WTC11 (cell line): Measurements from ENCODE around the gene WNT2. TPM values are rescaled to one million over a fixed set of nuclear protein-coding genes. Genes with fewer than 3 reads are reported as not detected.
"Not testable (repeated sequence)": the region's sequence is repeated elsewhere in the genome, so short reads cannot be mapped to it uniquely, and the experiment has no call there.

Source experiments
- ATAC-seq: fragments of 200-7000 bp; cut with Tn5 transposase; 2 replicates; pipeline ENCODE4 v1.10.0; 2021; ENCODE audit warnings: mild to moderate bottlenecking, moderate library complexity
- CTCF ChIA-PET: fragments of 300-600 bp; sonication (Branson Sonifier 250); formaldehyde crosslinking; loops from one replicate; lab custom pipeline; 2021; ENCODE audit warnings: antibody characterized with exemption; lab: Charles Lee
- POLR2A ChIA-PET: fragments of 350-600 bp; sonication (Branson Sonifier 250); formaldehyde crosslinking; loops from one replicate; lab custom pipeline; 2021; ENCODE audit warnings: antibody characterized with exemption; lab: Charles Lee
- DNase-seq: peaks from one replicate; pipeline ENCODE4 v3.0.0; 2021; ENCODE audit warnings: low spot score
- H3K27ac Mint-ChIP-seq: 2 replicates; pipeline ENCODE4 v1.8.0; 2021; ENCODE audit warnings: mixed read lengths
- H3K27me3 Mint-ChIP-seq: 2 replicates; pipeline ENCODE4 v1.8.0; 2021; ENCODE audit warnings: low read depth, mild to moderate bottlenecking, moderate library complexity, mixed read lengths
- H3K36me3 Mint-ChIP-seq: 2 replicates; pipeline ENCODE4 v1.8.0; 2021; ENCODE audit warnings: mixed read lengths
- H3K4me1 Mint-ChIP-seq: 2 replicates; pipeline ENCODE4 v1.8.0; 2022; ENCODE audit warnings: mixed read lengths
- H3K4me3 Mint-ChIP-seq: 2 replicates; pipeline ENCODE4 v1.8.0; 2021; ENCODE audit warnings: mild to moderate bottlenecking, moderate library complexity, mixed read lengths
- H3K9me3 Mint-ChIP-seq: 2 replicates; pipeline ENCODE4 v1.8.0; 2021; ENCODE audit warnings: mixed read lengths
- CBFB ChIP-seq: sonication (generic); formaldehyde crosslinking; IDR thresholded peaks from 2 replicates; pipeline ENCODE4 v1.8.1; 2022; ENCODE audit warnings: mild to moderate bottlenecking, low read depth, missing genetic modification reagents
- ESRRA ChIP-seq: sonication (generic); formaldehyde crosslinking; IDR thresholded peaks from 2 replicates; pipeline ENCODE4 v1.8.1; 2022; ENCODE audit warnings: mild to moderate bottlenecking, missing genetic modification reagents, borderline replicate concordance
- GABPB1 ChIP-seq: sonication (generic); formaldehyde crosslinking; IDR thresholded peaks from 2 replicates; pipeline ENCODE4 v1.8.1; 2023; ENCODE audit warnings: mild to moderate bottlenecking, missing genetic modification reagents
- OVOL2 ChIP-seq: fragments of 250-450 bp; sonication (Bioruptor Pico); IDR thresholded peaks from 2 replicates; pipeline ENCODE4 v1.9.0; 2021; ENCODE audit warnings: mild to moderate bottlenecking, borderline replicate concordance
- TCF7 ChIP-seq: sonication (generic); formaldehyde crosslinking; IDR thresholded peaks from 2 replicates; pipeline ENCODE4 v1.8.0; 2022; ENCODE audit warnings: mild to moderate bottlenecking, low read depth, missing genetic modification reagents, moderate library complexity
- TEAD4 ChIP-seq: sonication (generic); formaldehyde crosslinking; IDR thresholded peaks from 2 replicates; pipeline ENCODE4 v1.8.0; 2022; ENCODE audit warnings: mild to moderate bottlenecking, missing genetic modification reagents
- ZBTB21 ChIP-seq: sonication (generic); formaldehyde crosslinking; IDR thresholded peaks from 2 replicates; pipeline ENCODE4 v1.8.1; 2023; ENCODE audit warnings: mild to moderate bottlenecking, missing genetic modification reagents, borderline replicate concordance
- ZNF121 ChIP-seq: sonication (generic); formaldehyde crosslinking; IDR thresholded peaks from 2 replicates; pipeline ENCODE4 v1.8.0; 2023; ENCODE audit warnings: missing genetic modification reagents
- ZNF138 ChIP-seq: sonication (generic); formaldehyde crosslinking; conservative IDR thresholded peaks from 2 replicates; pipeline ENCODE4 v1.8.1; 2022; ENCODE audit warnings: mild to moderate bottlenecking, moderate library complexity, missing genetic modification reagents
- ZNF263 ChIP-seq: sonication (generic); formaldehyde crosslinking; IDR thresholded peaks from 2 replicates; pipeline ENCODE4 v1.8.1; 2022; ENCODE audit warnings: low read depth, mild to moderate bottlenecking, moderate library complexity, missing genetic modification reagents
- total RNA-seq: library from RNA; stranded (reverse); gene quantifications from 3 replicates; pipeline ENCODE4 v1.2.3, GENCODE V29; 2021
- TF ChIP-seq, protein P1 (sequence below): sonication (generic); formaldehyde crosslinking; IDR thresholded peaks from 2 replicates; pipeline ENCODE4 v1.8.1; 2022; ENCODE audit warnings: mild to moderate bottlenecking, moderate library complexity, missing genetic modification reagents
- TF ChIP-seq, protein P2 (sequence below): sonication (generic); formaldehyde crosslinking; IDR thresholded peaks from 2 replicates; pipeline ENCODE4 v1.8.1; 2023; ENCODE audit warnings: mild to moderate bottlenecking, missing genetic modification reagents
- TF ChIP-seq, protein P3 (sequence below): sonication (generic); formaldehyde crosslinking; IDR thresholded peaks from 2 replicates; pipeline ENCODE4 v1.8.0; 2023; ENCODE audit warnings: missing genetic modification reagents, mild to moderate bottlenecking, borderline replicate concordance
- TF ChIP-seq, protein P4 (sequence below): sonication (generic); formaldehyde crosslinking; IDR thresholded peaks from 2 replicates; pipeline ENCODE4 v1.8.1; 2022; ENCODE audit warnings: low read depth, missing genetic modification reagents, borderline replicate concordance
- TF ChIP-seq, protein P5 (sequence below): fragments of 250-450 bp; sonication (Bioruptor Pico); IDR thresholded peaks from 2 replicates; pipeline ENCODE4 v1.9.0; 2021; ENCODE audit warnings: mild to moderate bottlenecking, borderline replicate concordance
- TF ChIP-seq, protein P6 (sequence below): sonication (generic); formaldehyde crosslinking; IDR thresholded peaks from 2 replicates; pipeline ENCODE4 v1.8.0; 2022; ENCODE audit warnings: mild to moderate bottlenecking, missing genetic modification reagents
- TF ChIP-seq, protein P7 (sequence below): sonication (generic); formaldehyde crosslinking; IDR thresholded peaks from 2 replicates; pipeline ENCODE4 v1.8.0; 2023; ENCODE audit warnings: mild to moderate bottlenecking, missing genetic modification reagents

Gene WNT2
- total RNA-seq, 1 experiment from 2014 or later = not detected

DNA sequence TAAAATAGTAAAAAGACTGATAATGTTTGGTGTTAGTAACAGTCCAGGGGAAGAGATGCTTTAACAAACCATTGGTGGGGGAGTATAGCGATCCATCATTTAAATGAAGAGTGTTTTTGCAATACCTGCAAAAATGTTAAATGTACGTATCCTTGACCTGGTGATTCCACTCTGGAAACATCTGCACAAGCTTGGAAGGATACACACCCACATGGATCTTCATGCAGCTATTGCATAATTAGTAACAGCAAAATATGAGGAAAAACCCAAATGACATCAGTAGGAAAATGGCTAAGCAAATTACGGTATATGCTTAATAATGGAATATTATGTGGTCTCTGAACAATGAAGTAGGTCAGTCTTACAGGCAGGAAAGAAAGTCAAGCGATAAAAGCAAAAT, 20.5 kb downstream of the WNT2 start:
- no peak for ATAC-seq

DNA sequence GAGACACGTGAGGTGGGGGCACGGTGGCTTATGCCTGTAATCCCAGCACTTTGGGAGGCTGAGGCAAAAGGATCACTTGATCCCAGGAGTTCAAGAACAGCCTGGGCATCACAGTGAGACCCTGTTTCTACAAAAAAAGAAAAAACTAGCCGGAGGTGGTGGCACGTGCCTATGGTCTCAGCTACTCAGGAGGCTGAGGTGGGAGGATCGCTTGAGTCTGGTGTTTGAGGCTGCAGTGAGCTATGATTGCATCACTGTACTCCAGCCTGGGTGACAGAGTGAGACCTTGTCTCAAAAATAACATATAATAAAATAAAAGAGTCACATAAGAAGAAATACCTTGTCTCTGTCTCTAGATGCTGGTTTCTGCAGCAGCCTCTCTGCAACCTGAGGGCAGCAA, 22.4 kb downstream of the WNT2 start:
- POLR2A ChIA-PET, ATAC-seq, H3K4me1 Mint-ChIP-seq, H3K4me3 Mint-ChIP-seq, H3K27ac Mint-ChIP-seq, H3K36me3 Mint-ChIP-seq, H3K27me3 Mint-ChIP-seq, H3K9me3 Mint-ChIP-seq, DNase-seq: not testable (repeated sequence)
- CTCF ChIA-PET = interaction anchor here (0.6 kb wide), 1 partner anchor 88 kb away, joined by 3 read pairs; no protein-coding TSS in a partner anchor

More for the DNA sequence above, 20.5 kb downstream of the WNT2 start:
- H3K4me3 Mint-ChIP-seq = no peak overlapping the region
- TF ChIP-seq, protein P1, sequence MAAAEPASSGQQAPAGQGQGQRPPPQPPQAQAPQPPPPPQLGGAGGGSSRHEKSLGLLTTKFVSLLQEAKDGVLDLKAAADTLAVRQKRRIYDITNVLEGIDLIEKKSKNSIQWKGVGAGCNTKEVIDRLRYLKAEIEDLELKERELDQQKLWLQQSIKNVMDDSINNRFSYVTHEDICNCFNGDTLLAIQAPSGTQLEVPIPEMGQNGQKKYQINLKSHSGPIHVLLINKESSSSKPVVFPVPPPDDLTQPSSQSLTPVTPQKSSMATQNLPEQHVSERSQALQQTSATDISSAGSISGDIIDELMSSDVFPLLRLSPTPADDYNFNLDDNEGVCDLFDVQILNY (CRISPR knock-in tag) = no peak
- TF ChIP-seq ZBTB21 (no peak), CBFB (CRISPR knock-in tag) (no peak), ZNF138 (no peak), TEAD4 (no peak), GABPB1 (no peak), ZNF263 (CRISPR knock-in tag) (no peak), OVOL2 (CRISPR knock-in tag) (no peak), ESRRA (CRISPR knock-in tag) (no peak), ZNF121 (CRISPR knock-in tag) (no peak), TCF7 (CRISPR knock-in tag) (no peak)
- TF ChIP-seq, protein P2, sequence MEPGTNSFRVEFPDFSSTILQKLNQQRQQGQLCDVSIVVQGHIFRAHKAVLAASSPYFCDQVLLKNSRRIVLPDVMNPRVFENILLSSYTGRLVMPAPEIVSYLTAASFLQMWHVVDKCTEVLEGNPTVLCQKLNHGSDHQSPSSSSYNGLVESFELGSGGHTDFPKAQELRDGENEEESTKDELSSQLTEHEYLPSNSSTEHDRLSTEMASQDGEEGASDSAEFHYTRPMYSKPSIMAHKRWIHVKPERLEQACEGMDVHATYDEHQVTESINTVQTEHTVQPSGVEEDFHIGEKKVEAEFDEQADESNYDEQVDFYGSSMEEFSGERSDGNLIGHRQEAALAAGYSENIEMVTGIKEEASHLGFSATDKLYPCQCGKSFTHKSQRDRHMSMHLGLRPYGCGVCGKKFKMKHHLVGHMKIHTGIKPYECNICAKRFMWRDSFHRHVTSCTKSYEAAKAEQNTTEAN (CRISPR knock-in tag) = no peak
- TF ChIP-seq, protein P3, sequence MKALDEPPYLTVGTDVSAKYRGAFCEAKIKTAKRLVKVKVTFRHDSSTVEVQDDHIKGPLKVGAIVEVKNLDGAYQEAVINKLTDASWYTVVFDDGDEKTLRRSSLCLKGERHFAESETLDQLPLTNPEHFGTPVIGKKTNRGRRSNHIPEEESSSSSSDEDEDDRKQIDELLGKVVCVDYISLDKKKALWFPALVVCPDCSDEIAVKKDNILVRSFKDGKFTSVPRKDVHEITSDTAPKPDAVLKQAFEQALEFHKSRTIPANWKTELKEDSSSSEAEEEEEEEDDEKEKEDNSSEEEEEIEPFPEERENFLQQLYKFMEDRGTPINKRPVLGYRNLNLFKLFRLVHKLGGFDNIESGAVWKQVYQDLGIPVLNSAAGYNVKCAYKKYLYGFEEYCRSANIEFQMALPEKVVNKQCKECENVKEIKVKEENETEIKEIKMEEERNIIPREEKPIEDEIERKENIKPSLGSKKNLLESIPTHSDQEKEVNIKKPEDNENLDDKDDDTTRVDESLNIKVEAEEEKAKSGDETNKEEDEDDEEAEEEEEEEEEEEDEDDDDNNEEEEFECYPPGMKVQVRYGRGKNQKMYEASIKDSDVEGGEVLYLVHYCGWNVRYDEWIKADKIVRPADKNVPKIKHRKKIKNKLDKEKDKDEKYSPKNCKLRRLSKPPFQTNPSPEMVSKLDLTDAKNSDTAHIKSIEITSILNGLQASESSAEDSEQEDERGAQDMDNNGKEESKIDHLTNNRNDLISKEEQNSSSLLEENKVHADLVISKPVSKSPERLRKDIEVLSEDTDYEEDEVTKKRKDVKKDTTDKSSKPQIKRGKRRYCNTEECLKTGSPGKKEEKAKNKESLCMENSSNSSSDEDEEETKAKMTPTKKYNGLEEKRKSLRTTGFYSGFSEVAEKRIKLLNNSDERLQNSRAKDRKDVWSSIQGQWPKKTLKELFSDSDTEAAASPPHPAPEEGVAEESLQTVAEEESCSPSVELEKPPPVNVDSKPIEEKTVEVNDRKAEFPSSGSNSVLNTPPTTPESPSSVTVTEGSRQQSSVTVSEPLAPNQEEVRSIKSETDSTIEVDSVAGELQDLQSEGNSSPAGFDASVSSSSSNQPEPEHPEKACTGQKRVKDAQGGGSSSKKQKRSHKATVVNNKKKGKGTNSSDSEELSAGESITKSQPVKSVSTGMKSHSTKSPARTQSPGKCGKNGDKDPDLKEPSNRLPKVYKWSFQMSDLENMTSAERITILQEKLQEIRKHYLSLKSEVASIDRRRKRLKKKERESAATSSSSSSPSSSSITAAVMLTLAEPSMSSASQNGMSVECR = no peak
- TF ChIP-seq, protein P4, sequence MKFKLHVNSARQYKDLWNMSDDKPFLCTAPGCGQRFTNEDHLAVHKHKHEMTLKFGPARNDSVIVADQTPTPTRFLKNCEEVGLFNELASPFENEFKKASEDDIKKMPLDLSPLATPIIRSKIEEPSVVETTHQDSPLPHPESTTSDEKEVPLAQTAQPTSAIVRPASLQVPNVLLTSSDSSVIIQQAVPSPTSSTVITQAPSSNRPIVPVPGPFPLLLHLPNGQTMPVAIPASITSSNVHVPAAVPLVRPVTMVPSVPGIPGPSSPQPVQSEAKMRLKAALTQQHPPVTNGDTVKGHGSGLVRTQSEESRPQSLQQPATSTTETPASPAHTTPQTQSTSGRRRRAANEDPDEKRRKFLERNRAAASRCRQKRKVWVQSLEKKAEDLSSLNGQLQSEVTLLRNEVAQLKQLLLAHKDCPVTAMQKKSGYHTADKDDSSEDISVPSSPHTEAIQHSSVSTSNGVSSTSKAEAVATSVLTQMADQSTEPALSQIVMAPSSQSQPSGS (CRISPR knock-in tag) = no peak
- TF ChIP-seq, protein P5, sequence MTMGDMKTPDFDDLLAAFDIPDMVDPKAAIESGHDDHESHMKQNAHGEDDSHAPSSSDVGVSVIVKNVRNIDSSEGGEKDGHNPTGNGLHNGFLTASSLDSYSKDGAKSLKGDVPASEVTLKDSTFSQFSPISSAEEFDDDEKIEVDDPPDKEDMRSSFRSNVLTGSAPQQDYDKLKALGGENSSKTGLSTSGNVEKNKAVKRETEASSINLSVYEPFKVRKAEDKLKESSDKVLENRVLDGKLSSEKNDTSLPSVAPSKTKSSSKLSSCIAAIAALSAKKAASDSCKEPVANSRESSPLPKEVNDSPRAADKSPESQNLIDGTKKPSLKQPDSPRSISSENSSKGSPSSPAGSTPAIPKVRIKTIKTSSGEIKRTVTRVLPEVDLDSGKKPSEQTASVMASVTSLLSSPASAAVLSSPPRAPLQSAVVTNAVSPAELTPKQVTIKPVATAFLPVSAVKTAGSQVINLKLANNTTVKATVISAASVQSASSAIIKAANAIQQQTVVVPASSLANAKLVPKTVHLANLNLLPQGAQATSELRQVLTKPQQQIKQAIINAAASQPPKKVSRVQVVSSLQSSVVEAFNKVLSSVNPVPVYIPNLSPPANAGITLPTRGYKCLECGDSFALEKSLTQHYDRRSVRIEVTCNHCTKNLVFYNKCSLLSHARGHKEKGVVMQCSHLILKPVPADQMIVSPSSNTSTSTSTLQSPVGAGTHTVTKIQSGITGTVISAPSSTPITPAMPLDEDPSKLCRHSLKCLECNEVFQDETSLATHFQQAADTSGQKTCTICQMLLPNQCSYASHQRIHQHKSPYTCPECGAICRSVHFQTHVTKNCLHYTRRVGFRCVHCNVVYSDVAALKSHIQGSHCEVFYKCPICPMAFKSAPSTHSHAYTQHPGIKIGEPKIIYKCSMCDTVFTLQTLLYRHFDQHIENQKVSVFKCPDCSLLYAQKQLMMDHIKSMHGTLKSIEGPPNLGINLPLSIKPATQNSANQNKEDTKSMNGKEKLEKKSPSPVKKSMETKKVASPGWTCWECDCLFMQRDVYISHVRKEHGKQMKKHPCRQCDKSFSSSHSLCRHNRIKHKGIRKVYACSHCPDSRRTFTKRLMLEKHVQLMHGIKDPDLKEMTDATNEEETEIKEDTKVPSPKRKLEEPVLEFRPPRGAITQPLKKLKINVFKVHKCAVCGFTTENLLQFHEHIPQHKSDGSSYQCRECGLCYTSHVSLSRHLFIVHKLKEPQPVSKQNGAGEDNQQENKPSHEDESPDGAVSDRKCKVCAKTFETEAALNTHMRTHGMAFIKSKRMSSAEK (CRISPR knock-in tag) = no peak
- TF ChIP-seq, protein P6, sequence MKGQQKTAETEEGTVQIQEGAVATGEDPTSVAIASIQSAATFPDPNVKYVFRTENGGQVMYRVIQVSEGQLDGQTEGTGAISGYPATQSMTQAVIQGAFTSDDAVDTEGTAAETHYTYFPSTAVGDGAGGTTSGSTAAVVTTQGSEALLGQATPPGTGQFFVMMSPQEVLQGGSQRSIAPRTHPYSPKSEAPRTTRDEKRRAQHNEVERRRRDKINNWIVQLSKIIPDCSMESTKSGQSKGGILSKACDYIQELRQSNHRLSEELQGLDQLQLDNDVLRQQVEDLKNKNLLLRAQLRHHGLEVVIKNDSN (CRISPR knock-in tag) = no peak
- TF ChIP-seq, protein P7, sequence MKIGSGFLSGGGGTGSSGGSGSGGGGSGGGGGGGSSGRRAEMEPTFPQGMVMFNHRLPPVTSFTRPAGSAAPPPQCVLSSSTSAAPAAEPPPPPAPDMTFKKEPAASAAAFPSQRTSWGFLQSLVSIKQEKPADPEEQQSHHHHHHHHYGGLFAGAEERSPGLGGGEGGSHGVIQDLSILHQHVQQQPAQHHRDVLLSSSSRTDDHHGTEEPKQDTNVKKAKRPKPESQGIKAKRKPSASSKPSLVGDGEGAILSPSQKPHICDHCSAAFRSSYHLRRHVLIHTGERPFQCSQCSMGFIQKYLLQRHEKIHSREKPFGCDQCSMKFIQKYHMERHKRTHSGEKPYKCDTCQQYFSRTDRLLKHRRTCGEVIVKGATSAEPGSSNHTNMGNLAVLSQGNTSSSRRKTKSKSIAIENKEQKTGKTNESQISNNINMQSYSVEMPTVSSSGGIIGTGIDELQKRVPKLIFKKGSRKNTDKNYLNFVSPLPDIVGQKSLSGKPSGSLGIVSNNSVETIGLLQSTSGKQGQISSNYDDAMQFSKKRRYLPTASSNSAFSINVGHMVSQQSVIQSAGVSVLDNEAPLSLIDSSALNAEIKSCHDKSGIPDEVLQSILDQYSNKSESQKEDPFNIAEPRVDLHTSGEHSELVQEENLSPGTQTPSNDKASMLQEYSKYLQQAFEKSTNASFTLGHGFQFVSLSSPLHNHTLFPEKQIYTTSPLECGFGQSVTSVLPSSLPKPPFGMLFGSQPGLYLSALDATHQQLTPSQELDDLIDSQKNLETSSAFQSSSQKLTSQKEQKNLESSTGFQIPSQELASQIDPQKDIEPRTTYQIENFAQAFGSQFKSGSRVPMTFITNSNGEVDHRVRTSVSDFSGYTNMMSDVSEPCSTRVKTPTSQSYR (CRISPR knock-in tag) = no peak
- TF ChIP-seq, all 79 proteins: peak for 0
- Mint-ChIP-seq H3K27ac (no peak overlapping the region), H3K27me3 (no peaks in the 10 kb centered on the region), H3K4me1 (peaks cover 8% of the 10 kb centered on the region), H3K36me3 (no peaks in the 10 kb centered on the region), H3K9me3 (0 out of 2 replicates have a peak, but pooled peaks cover 3% of the 10 kb centered on the region)
- DNase-seq = no peak
- CTCF ChIA-PET = no interaction called here
- POLR2A ChIA-PET = no interaction called here
